CD14-positive monocyte (primary cell): ENCODE results near the gene SNAP91. TPM values are rescaled to one million over a fixed set of nuclear protein-coding genes. Genes with fewer than 3 reads are reported as not detected.

ENCODE experiments used
- DNase-seq, 3 donors: peaks; one replicate each; pipeline ENCODE4 v3.0.0-alpha.2; 2011 to 2022
- H2AFZ ChIP-seq: 2 replicates; pipeline ENCODE4 v1.6.0; 2012; ENCODE audit warnings: mild to moderate bottlenecking, low read depth, low read length, inconsistent platforms; ENCODE audit not compliant: insufficient read depth, poor library complexity, severe bottlenecking
- H3K27ac ChIP-seq, 2 donors: 1 replicate in 1 of 2; 2 replicates in 1 of 2; pipeline ENCODE4 v1.5.1; 2012 to 2013; ENCODE audit warnings: low read length in 2 of 2, control low read depth in 1 of 2, inconsistent platforms in 1 of 2, low read depth in 1 of 2, mild to moderate bottlenecking in 1 of 2
- H3K27me3 ChIP-seq, 2 donors: one replicate each; pipeline versions ENCODE4 v1.6.0 to v1.6.1; 2011 to 2013; ENCODE audit warnings: low read length in 2 of 2; ENCODE audit not compliant: control insufficient read depth in 2 of 2, insufficient read depth in 2 of 2
- H3K36me3 ChIP-seq, 2 donors: replicated peaks in 1 of 2; 1 replicate in 1 of 2; 2 replicates in 1 of 2; pipeline versions ENCODE4 v1.5.1 to v1.6.1; 2012 to 2013; ENCODE audit warnings: low read length in 2 of 2, control low read depth in 1 of 2, inconsistent platforms in 1 of 2, mild to moderate bottlenecking in 1 of 2; ENCODE audit not compliant: insufficient read depth in 2 of 2, control insufficient read depth in 1 of 2
- H3K4me1 ChIP-seq, 2 donors: 1 replicate in 1 of 2; 2 replicates in 1 of 2; pipeline versions ENCODE4 v1.5.1 to v1.6.1; 2012 to 2013; ENCODE audit warnings: low read length in 2 of 2, control low read depth in 1 of 2, inconsistent platforms in 1 of 2, mild to moderate bottlenecking in 1 of 2, moderate library complexity in 1 of 2; ENCODE audit not compliant: insufficient read depth in 2 of 2, control insufficient read depth in 1 of 2
- H3K4me2 ChIP-seq: replicated peaks from 2 replicates; pipeline ENCODE3; 2012; ENCODE audit warnings: low read length, moderate library complexity, mild to moderate bottlenecking; ENCODE audit not compliant: poor library complexity, severe bottlenecking; ENCODE audit errors: extremely low read depth
- H3K4me3 ChIP-seq, 3 experiments: fragments of 200-600 bp in 1 of 3; sonication (generic) in 1 of 3; replicated peaks in 1 of 3; 1 replicate in 2 of 3; 2 replicates in 1 of 3; pipeline ENCODE4 v1.5.1; 2011 to 2013; ENCODE audit warnings: low read length in 3 of 3, mild to moderate bottlenecking in 3 of 3, control low read depth in 2 of 3, low read depth in 2 of 3, inconsistent platforms in 1 of 3, moderate library complexity in 1 of 3
- H3K79me2 ChIP-seq: 2 replicates; pipeline ENCODE4 v1.6.0; 2012; ENCODE audit warnings: mild to moderate bottlenecking, control low read depth, inconsistent platforms, low read length, moderate library complexity; ENCODE audit not compliant: insufficient read depth
- H3K9ac ChIP-seq: 2 replicates; pipeline ENCODE4 v1.6.0; 2017; ENCODE audit warnings: low read length, mild to moderate bottlenecking; ENCODE audit not compliant: insufficient read depth, poor library complexity, severe bottlenecking
- H3K9me3 ChIP-seq, 2 donors: replicated peaks in 1 of 2; 1 replicate in 1 of 2; 2 replicates in 1 of 2; pipeline versions ENCODE4 v1.5.1 to v1.6.1; 2012 to 2013; ENCODE audit warnings: low read length in 2 of 2, control low read depth in 1 of 2; ENCODE audit not compliant: control insufficient read depth in 1 of 2, insufficient read depth in 1 of 2
- H4K20me1 ChIP-seq: 2 replicates; pipeline ENCODE4 v1.6.0; 2012; ENCODE audit warnings: mild to moderate bottlenecking, low read length, control low read depth, moderate library complexity; ENCODE audit not compliant: insufficient read depth
- H3K27ac Mint-ChIP-seq, 7 donors: one replicate each; pipeline ENCODE4 v1.8.0; 2020; ENCODE audit warnings: mild to moderate bottlenecking in 7 of 7, mixed read lengths in 7 of 7, moderate library complexity in 6 of 7, inconsistent platforms in 2 of 7
- H3K27me3 Mint-ChIP-seq, 3 donors: one replicate each; pipeline ENCODE4 v1.8.0; 2021 to 2022; ENCODE audit warnings: low read depth in 3 of 3, mild to moderate bottlenecking in 3 of 3, mixed read lengths in 3 of 3, moderate library complexity in 3 of 3, inconsistent platforms in 1 of 3
- H3K36me3 Mint-ChIP-seq, 2 donors: one replicate each; pipeline ENCODE4 v1.8.0; 2020; ENCODE audit warnings: mixed read lengths in 2 of 2, inconsistent platforms in 1 of 2, mild to moderate bottlenecking in 1 of 2
- H3K4me1 Mint-ChIP-seq: one replicate; pipeline ENCODE4 v1.8.0; 2020; ENCODE audit warnings: mild to moderate bottlenecking, mixed read lengths
- H3K4me3 Mint-ChIP-seq, 2 donors: one replicate each; pipeline ENCODE4 v1.8.0; 2020; ENCODE audit warnings: mild to moderate bottlenecking in 2 of 2, mixed read lengths in 2 of 2, moderate library complexity in 1 of 2
- H3K9me3 Mint-ChIP-seq, 7 donors: one replicate each; pipeline ENCODE4 v1.8.0; 2020 to 2022; ENCODE audit warnings: mixed read lengths in 7 of 7, mild to moderate bottlenecking in 6 of 7, moderate library complexity in 6 of 7, inconsistent platforms in 2 of 7
- WGBS: methylation state at CpG from one replicate; pipeline ENCODE4 v1.1.5; 2013; ENCODE audit warnings: missing lambda C conversion rate; ENCODE audit not compliant: insufficient coverage; 5-methylcytosine and 5-hydroxymethylcytosine counted together
- intact Hi-C, 2 donors: fragments of 100-400 bp; cut with micrococcal nuclease; formaldehyde crosslinking; loops; one replicate each; pipeline versions ENCODE4 v1.15.0 to v1.15.1; 2023
- polyA plus RNA-seq, 3 donors: library from polyadenylated mRNA; depleted of rRNA in 1 of 3; unstranded in 2 of 3; stranded (reverse) in 1 of 3; fragments of 300-500 nt in 2 of 3; fragments of >200 nt in 1 of 3; fragmentation: Illumina TruSeq in 2 of 3; gene quantifications; 1 replicate in 2 of 3; 2 replicates in 1 of 3; pipeline ENCODE4 v1.2.3, GENCODE V29; 2012 to 2021
- TF ChIP-seq, protein P1 (sequence below): fragments of 200-600 bp; IDR thresholded peaks from one replicate; pipeline ENCODE4 v1.8.0; 2022; ENCODE audit warnings: antibody characterized with exemption, mild to moderate bottlenecking

Gene SNAP91
- polyA plus RNA-seq, 3 donors, result not detected

- Histone ChIP-seq H3K27ac (no peak overlapping the region), H3K9ac (no peak overlapping the region), H2AFZ (no peak overlapping the region), H4K20me1 (no peaks in the 10 kb centered on the region), H3K79me2 (no peaks in the 10 kb centered on the region), H3K36me3 (no peaks in the 10 kb centered on the region), H3K4me3 (no peak overlapping the region), H3K4me1 (no peaks in the 10 kb centered on the region), H3K9me3 (peaks cover 0 to 19% of the 10 kb centered on the region in 2 donors), H3K4me2 (no peak overlapping the region), H3K27me3 (no peaks in the 10 kb centered on the region)
- intact Hi-C loops, result no loop called here
- Mint-ChIP-seq H3K36me3 (no peaks in the 10 kb centered on the region), H3K9me3 (peaks cover 0 to 19% (median 6%) of the 10 kb centered on the region in 7 donors), H3K27me3 (peaks cover 0 to 4% (median 3%) of the 10 kb centered on the region in 3 donors), H3K4me3 (no peak overlapping the region), H3K4me1 (no peaks in the 10 kb centered on the region), H3K27ac (no peak overlapping the region)
- TF ChIP-seq, protein P1, sequence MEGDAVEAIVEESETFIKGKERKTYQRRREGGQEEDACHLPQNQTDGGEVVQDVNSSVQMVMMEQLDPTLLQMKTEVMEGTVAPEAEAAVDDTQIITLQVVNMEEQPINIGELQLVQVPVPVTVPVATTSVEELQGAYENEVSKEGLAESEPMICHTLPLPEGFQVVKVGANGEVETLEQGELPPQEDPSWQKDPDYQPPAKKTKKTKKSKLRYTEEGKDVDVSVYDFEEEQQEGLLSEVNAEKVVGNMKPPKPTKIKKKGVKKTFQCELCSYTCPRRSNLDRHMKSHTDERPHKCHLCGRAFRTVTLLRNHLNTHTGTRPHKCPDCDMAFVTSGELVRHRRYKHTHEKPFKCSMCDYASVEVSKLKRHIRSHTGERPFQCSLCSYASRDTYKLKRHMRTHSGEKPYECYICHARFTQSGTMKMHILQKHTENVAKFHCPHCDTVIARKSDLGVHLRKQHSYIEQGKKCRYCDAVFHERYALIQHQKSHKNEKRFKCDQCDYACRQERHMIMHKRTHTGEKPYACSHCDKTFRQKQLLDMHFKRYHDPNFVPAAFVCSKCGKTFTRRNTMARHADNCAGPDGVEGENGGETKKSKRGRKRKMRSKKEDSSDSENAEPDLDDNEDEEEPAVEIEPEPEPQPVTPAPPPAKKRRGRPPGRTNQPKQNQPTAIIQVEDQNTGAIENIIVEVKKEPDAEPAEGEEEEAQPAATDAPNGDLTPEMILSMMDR, result no peak
- no peak for DNase-seq
- WGBS, result 94% methylated on average over 4 of the region's 7 CpGs
Measured at GRCh38 chr6:83637953-83638352, 70.9 kb downstream of the SNAP91 start.

- peaks cover 0 to 4% (median 3%) of the 10 kb centered on the region in 3 donors for H3K27me3 Mint-ChIP-seq
- peaks cover 0 to 19% of the 10 kb centered on the region in 2 donors for H3K9me3 ChIP-seq
- no peaks in the 10 kb centered on the region for H3K36me3 ChIP-seq
- no peaks in the 10 kb centered on the region for H3K36me3 Mint-ChIP-seq
- no peak overlapping the region for H2AFZ ChIP-seq
- TF ChIP-seq, protein P1, result no peak
- H3K27ac Mint-ChIP-seq, result no peak overlapping the region
- H3K9ac ChIP-seq, result no peak overlapping the region
- DNase-seq, result no peak
- no CpG with 5 or more reads among the region's 7 CpGs for WGBS
- H3K4me1 ChIP-seq, result no peaks in the 10 kb centered on the region
- H3K4me1 Mint-ChIP-seq, result no peaks in the 10 kb centered on the region
- no peaks in the 10 kb centered on the region for H3K79me2 ChIP-seq
- peaks cover 0 to 17% (median 8%) of the 10 kb centered on the region in 7 donors for H3K9me3 Mint-ChIP-seq
- no peak overlapping the region for H3K4me3 Mint-ChIP-seq
- intact Hi-C loops, result no loop called here
- H3K4me3 ChIP-seq, result no peak overlapping the region
- H3K27ac ChIP-seq, result no peak overlapping the region
- no peak overlapping the region for H3K4me2 ChIP-seq
- H4K20me1 ChIP-seq, result no peaks in the 10 kb centered on the region
- no peaks in the 10 kb centered on the region for H3K27me3 ChIP-seq
Measured at GRCh38 chr6:83636800-83637199, 72.1 kb downstream of the SNAP91 start.
